Measurements from ENCODE around the gene KRTAP3-1.
"Not testable (repeated sequence)": the region's sequence is repeated elsewhere in the genome, so short reads cannot be mapped to it uniquely, and the experiment has no call there.

The KRTAP3-1 gene

GRCh38 chr17:41013606-41014005, 4.7 kb upstream of the KRTAP3-1 start:
- no peak for DNase-seq

DNA sequence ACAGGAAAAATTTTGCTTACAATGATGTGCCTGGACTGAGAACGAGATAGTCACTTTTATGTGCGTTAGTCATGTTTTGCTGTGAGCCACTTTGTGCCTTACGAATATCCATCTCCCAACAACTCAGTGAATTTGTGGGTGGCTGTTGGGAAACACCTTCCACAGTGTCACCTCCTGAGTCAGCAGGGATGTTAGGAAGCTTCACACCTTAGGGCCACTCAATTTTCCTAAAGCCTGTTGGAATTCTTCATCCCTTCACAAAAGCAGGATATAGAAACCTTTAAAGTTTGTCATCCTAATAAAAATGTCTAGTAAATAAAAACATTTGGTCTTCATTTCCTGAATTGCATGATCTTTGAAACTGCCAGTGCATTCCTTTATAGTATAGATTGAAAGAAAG, 4.3 kb upstream of the KRTAP3-1 start:
- DNase-seq = no peak

DNA sequence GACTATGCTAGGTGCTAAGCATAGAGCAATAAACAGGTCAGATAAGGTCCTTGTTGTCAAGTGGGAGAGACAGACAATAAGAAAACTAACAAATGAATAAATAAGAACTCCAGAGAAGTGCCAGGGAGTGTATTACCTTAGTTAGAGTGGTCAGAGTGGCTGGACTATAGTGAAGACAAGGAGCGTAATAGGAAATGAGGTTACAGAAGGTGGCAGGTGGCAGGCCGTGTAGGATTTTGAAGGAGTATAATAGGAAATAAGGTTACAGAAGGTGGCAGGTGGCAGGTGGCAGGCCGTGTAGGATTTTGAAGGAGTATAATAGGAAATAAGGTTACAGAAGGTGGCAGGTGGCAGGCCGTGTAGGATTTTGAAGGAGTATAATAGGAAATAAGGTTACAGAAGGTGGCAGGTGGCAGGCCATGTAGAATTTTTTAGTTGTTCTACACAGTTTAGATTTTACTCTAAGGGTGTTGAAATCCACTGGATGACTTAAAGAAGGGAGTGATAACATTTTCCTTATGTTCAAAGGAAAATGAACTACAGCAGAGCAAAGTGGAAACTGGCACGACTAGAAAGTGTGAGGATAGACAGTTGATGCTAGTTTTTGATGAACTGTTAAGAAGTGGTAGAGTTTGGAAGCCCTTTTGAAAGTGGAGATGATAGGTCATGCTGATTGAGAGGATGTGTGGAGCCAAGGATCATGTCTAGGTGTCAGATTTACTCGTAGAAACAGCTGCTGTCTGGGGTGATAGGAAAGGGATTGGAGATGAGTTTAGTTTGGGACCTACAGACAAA, 3.6 kb upstream of the KRTAP3-1 start:
- no peak for DNase-seq

DNA sequence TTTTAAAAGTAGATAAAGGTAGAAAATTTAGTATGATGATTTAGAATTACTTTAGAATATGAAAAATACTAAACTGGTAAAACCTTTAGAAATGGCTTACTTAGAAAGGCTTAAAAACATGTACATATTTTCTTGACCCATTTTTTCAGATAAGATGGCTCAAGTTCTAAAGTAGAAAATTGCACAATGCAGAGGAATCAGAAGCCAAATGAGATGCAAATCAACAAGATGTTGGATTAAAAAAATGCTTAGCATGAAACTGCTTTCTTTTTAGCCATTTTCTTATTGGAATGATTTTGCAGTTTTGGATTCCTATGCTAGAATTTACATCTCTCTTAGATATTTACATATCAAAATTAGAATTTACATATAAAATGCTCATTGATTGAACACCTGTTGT, 1.5 kb upstream of the KRTAP3-1 start:
- no peak for DNase-seq

GRCh38 chr17:41009936-41010335, 1.0 kb upstream of the KRTAP3-1 start:
- no peak for DNase-seq

DNA sequence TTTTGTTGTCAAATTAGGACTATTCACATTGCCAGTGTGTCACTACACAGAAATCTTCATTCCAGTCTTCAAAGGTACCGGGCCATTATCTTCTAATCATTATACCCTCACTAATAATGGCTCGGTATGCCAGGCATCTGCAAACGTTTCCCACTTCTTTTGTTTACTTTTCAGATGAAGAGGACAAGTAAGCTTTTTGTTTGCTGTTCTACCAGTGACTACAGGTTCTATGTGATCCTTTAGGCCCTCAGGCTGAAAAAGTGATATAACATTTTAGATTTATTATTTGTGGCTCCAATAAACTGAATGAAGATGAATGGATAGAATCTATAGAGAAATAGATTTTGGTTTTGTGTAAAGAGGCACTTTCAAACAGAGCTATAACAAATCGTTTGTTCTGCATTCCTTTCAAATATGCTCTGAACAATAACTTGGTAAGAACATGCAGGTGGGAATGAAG, 403 bp upstream of the KRTAP3-1 start:
- DNase-seq = no peak

- DNase-seq = no peak
Measured at GRCh38 chr17:41004397-41004796, 4.5 kb downstream of the KRTAP3-1 start.

GRCh38 chr17:41003926-41004325, 5.0 kb downstream of the KRTAP3-1 start:
- DNase-seq = no peak

GRCh38 chr17:41002814-41003213, 6.1 kb downstream of the KRTAP3-1 start:
- DNase-seq = no peak

DNA sequence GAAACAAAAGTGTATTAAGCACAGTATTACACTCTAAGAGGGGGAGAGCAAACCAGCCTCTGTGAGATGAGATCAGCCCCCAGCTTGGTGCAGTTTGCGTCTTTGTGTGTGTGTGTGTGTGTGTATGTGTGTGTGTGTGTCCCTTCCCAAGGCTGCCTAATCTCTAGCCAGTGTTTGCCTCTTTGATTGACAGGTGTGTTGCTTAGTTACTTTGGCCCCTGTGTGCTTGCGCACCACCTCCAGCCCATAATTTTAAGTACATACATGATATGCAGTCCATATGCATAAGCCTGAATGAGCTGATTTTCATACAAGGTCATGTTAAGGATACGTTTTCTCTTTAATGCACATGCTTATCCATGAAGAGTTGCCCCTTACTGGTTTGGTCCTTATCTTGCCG, 7.1 kb downstream of the KRTAP3-1 start:
- DNase-seq = no peak

GRCh38 chr17:40999563-40999962, 9.4 kb downstream of the KRTAP3-1 start, which contains the start of gene KRTAP3-2:
KRTAP3-2 (minus strand) TSS chr17:40999906; CDS start chr17:40999853, 53 bp downstream.
- DNase-seq = not testable (repeated sequence)

GRCh38 chr17:40997361-40997760, 11.6 kb downstream of the KRTAP3-1 start:
- no peak for DNase-seq

GRCh38 chr17:40996829-40997228, 12.1 kb downstream of the KRTAP3-1 start:
- DNase-seq = no peak

- no peak for DNase-seq
Measured at GRCh38 chr17:40995116-40995515, 13.8 kb downstream of the KRTAP3-1 start.

- peak; percentile 81 to 90 for DNase-seq
Measured at GRCh38 chr17:40993839-40994238, 15.1 kb downstream of the KRTAP3-1 start, which contains the start of gene KRTAP3-3. KRTAP3-3 (minus strand) TSS chr17:40994164; CDS start chr17:40994097, 67 bp downstream.

DNA sequence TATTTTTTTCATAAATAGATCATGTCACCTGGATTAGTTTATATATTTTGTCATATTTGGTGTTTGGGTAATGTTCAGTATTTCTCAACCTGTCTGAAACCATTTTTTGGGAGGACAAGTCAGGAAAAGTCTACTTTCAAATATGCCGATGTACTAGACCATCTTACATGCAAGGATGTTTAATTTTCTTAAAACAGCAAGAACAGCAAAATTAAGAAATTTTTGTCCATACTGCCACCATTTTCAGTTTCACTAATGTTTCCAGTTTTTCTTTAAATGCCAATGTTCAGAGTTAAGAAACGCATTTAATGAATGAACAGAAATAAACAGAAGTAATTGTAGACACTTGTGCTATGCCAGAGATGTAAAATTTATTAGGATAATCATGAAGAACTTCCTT, 15.8 kb downstream of the KRTAP3-1 start:
- DNase-seq = no peak

GRCh38 chr17:40992666-40993065, 16.3 kb downstream of the KRTAP3-1 start:
- DNase-seq = no peak

- no peak for DNase-seq
Measured at GRCh38 chr17:40986920-40987319, 22.0 kb downstream of the KRTAP3-1 start.

- no peak for DNase-seq
Measured at GRCh38 chr17:40984226-40984625, 24.7 kb downstream of the KRTAP3-1 start, which contains the start of gene KRT40. KRT40 (minus strand) TSS chr17:40984326; CDS start chr17:40984273, 53 bp downstream.

GRCh38 chr17:40981115-40981514, 27.8 kb downstream of the KRTAP3-1 start:
- DNase-seq = no peak

DNA sequence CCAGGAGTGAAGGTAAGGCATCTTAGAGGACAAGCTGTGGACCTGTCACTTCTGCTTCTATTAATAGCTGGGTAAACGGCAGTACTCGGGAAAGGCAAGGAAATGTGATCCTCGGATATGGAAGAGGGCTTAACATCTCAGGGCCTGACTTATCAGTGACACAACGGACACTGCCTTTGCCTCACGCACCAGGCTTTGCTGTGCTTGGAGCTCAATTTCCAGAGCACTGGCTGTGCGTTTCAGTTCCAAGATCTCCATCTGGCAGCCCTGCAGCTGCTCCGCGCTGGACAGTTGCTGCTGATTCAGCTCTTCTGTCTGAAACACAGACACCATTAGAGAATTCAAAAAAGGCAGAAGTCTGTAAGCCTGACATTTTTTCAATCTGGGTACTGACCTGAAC, 28.3 kb downstream of the KRTAP3-1 start:
- DNase-seq = no peak

- DNase-seq = no peak
Measured at GRCh38 chr17:40980117-40980516, 28.8 kb downstream of the KRTAP3-1 start.

DNA sequence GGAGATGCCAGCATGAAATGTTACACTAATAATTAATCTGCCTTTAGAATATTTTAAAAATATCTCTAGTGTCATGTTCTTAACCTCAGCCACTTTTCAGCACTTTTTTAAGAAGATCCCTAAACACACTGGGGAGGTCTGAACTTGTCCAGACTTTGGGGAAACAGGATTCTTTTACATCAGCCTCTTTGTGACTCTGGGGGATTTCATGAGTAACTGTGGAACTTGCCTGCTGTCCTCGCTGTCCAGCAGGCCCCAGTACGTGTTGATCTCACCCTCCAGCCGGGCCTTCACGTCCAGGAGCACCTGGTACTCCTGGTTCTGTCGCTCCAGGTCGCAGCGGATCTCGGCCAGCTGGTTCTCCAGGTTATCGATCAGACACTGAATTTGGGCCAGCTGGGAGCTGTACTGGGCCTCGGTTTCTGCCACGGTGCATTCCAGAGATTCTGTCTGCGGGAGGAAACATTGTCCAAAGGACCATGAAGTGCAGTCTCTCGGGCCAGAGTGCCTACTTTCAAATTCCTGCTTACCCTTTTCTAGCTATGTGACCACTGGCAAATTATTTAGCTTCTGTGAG, 30.3 kb downstream of the KRTAP3-1 start:
- DNase-seq = no peak

GRCh38 chr17:40975516-40975915, 33.4 kb downstream of the KRTAP3-1 start:
- DNase-seq = no peak
